Uterus (tissue), 2 donors: ENCODE data around the gene AKIRIN1.

Source experiments
- POLR2A ChIP-seq, 2 donors: fragments of 450-650 bp; IDR thresholded peaks; one replicate each; pipeline ENCODE4 v1.6.1; 2016; ENCODE audit warnings: antibody characterized with exemption in 2 of 2, mild to moderate bottlenecking in 1 of 2, moderate library complexity in 1 of 2
- TF ChIP-seq, protein P1 (sequence below), 4 experiments: fragments of 200-600 bp in 2 of 4; fragments of 450-650 bp in 2 of 4; sonication (generic) in 2 of 4; IDR thresholded peaks; one replicate each; pipeline ENCODE4 v1.5.1; 2016 to 2019; ENCODE audit warnings: antibody characterized with exemption in 4 of 4, mild to moderate bottlenecking in 2 of 4, moderate library complexity in 1 of 4

DNA sequence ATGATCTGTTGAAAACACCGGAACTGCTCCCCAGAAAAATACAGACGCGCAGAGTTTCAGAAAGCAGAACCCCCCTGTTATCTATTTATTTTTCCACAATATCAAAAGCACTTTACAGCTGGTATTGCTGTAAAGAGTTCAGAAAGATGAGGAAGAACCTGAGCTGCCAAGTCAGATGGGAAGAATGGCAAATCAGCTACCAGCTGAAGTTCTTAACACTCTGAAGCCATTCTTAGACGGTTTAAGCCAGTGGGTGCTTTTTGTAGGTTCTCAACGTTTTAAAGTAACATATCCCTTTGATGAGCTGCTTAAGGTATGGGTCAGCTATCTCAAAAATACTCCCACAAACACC is 714 bp upstream of the AKIRIN1 start:
- no peak for TF ChIP-seq POLR2A (IDR thresholded peaks at IDR 0.05)
- TF ChIP-seq, protein P1, sequence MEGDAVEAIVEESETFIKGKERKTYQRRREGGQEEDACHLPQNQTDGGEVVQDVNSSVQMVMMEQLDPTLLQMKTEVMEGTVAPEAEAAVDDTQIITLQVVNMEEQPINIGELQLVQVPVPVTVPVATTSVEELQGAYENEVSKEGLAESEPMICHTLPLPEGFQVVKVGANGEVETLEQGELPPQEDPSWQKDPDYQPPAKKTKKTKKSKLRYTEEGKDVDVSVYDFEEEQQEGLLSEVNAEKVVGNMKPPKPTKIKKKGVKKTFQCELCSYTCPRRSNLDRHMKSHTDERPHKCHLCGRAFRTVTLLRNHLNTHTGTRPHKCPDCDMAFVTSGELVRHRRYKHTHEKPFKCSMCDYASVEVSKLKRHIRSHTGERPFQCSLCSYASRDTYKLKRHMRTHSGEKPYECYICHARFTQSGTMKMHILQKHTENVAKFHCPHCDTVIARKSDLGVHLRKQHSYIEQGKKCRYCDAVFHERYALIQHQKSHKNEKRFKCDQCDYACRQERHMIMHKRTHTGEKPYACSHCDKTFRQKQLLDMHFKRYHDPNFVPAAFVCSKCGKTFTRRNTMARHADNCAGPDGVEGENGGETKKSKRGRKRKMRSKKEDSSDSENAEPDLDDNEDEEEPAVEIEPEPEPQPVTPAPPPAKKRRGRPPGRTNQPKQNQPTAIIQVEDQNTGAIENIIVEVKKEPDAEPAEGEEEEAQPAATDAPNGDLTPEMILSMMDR (IDR thresholded peaks at IDR 0.05), result no peak
